Panc1 (cell line): Measurements from ENCODE around the gene PKD1L1. TPM values are rescaled to one million over a fixed set of nuclear protein-coding genes. Genes with fewer than 3 reads are reported as not detected.

Experiments used
- ATAC-seq: fragments of 200-7000 bp; cut with Tn5 transposase; 2 replicates; pipeline ENCODE4 v1.9.1; 2020; ENCODE audit warnings: mild to moderate bottlenecking, moderate library complexity
- BruUV-seq: library from RNA; stranded (reverse); fragments of 400-500 nt; replicated peaks from 2 replicates; lab custom pipeline; 2021; lab: Mats Ljungman, UMichigan
- CTCF ChIA-PET: fragments of 300-600 bp; sonication (Branson Sonifier 250); formaldehyde crosslinking; loops from one replicate; lab custom pipeline; 2022; ENCODE audit warnings: antibody characterized with exemption; lab: Charles Lee
- POLR2A ChIA-PET: fragments of 300-600 bp; sonication (Branson Sonifier 250); formaldehyde crosslinking; loops from one replicate; lab custom pipeline; 2022; ENCODE audit warnings: antibody characterized with exemption; lab: Charles Lee
- DNase-seq: peaks from one replicate; pipeline ENCODE4 v3.0.0-alpha.2; 2010; ENCODE audit warnings: low read depth, low spot score
- H3K27ac ChIP-seq: 2 replicates; pipeline ENCODE4 v1.5.1; 2011; ENCODE audit warnings: mild to moderate bottlenecking, low read length, inconsistent platforms
- H3K27me3 ChIP-seq: fragments of 200-500 bp; sonication (Bioruptor generic); 2 replicates; pipeline ENCODE4 v1.6.0; 2014; ENCODE audit warnings: low read length, inconsistent platforms; ENCODE audit not compliant: control insufficient read depth, insufficient read depth
- H3K36me3 ChIP-seq: fragments of 200-500 bp; sonication (Bioruptor generic); 2 replicates; pipeline ENCODE4 v1.5.1; 2014; ENCODE audit warnings: inconsistent platforms, mild to moderate bottlenecking, low read length, moderate library complexity; ENCODE audit not compliant: control insufficient read depth, insufficient read depth
- H3K4me1 ChIP-seq: 2 replicates; pipeline ENCODE4 v1.5.1; 2011; ENCODE audit warnings: inconsistent platforms, mild to moderate bottlenecking, low read length, moderate library complexity; ENCODE audit not compliant: control insufficient read depth, insufficient read depth
- H3K4me3 ChIP-seq, 2 experiments: 2 replicates each; pipeline ENCODE4 v1.5.1; 2011 to 2012; ENCODE audit warnings: low read depth in 2 of 2, low read length in 2 of 2, mild to moderate bottlenecking in 2 of 2, inconsistent platforms in 1 of 2, moderate library complexity in 1 of 2
- H3K9me3 ChIP-seq: fragments of 200-500 bp; sonication (Bioruptor generic); 2 replicates; pipeline ENCODE4 v1.5.1; 2014; ENCODE audit warnings: low read depth, mild to moderate bottlenecking, inconsistent platforms, low read length, moderate library complexity; ENCODE audit not compliant: control insufficient read depth, insufficient read depth
- POLR2AphosphoS5 ChIP-seq: IDR thresholded peaks from 2 replicates; pipeline ENCODE4 v1.6.1; 2012; ENCODE audit warnings: mild to moderate bottlenecking, low read depth, low read length, moderate library complexity
- REST ChIP-seq, 2 experiments: IDR thresholded peaks; 2 replicates each; pipeline ENCODE4 v1.6.1; 2011 to 2012; ENCODE audit warnings: low read depth in 2 of 2, control low read depth in 1 of 2, low read length in 1 of 2, mild to moderate bottlenecking in 1 of 2, moderate library complexity in 1 of 2; ENCODE audit not compliant: insufficient read depth in 1 of 2
- SIN3A ChIP-seq: IDR thresholded peaks from 2 replicates; pipeline ENCODE4 v1.6.1; 2012; ENCODE audit warnings: low read depth, mild to moderate bottlenecking, low read length, moderate library complexity, borderline replicate concordance; ENCODE audit not compliant: insufficient read depth
- TCF7L2 ChIP-seq: IDR thresholded peaks from 2 replicates; pipeline ENCODE4 v1.6.1; 2011; ENCODE audit warnings: mild to moderate bottlenecking, low read depth, low read length, inconsistent platforms
- in situ Hi-C: cut with HindIII; loops from 2 replicates; pipeline ENCODE4 v1.10.0; 2016; ENCODE audit warnings: low sequenced_read_pairs, low pct_unique_long_range_greater_than_20kb
- intact Hi-C: fragments of 100-400 bp; cut with micrococcal nuclease; formaldehyde crosslinking; loops from one replicate; pipeline ENCODE4 v1.10.0; 2022; ENCODE audit not compliant: unreplicated experiment
- total RNA-seq: library from RNA; stranded (reverse); gene quantifications from one replicate; pipeline ENCODE4 v1.2.1, GENCODE V29; 2021; ENCODE audit not compliant: unreplicated experiment
- TF ChIP-seq, protein P1 (sequence below): fragments of 450-650 bp; IDR thresholded peaks from 2 replicates; pipeline ENCODE4 v1.5.1; 2017; ENCODE audit warnings: mild to moderate bottlenecking

PKD1L1 gene
- total RNA-seq, 1 experiment from 2014 or later: 2.2 TPM

GRCh38 chr7:47833211-47833610 lies 115.1 kb downstream of the PKD1L1 start:
- in situ Hi-C loops: no loop called here
- Histone ChIP-seq H3K27ac (peak overlapping the region; percentile 8; the same call in 1 of the 2 replicates), H3K4me3 (no peak overlapping the region), H3K9me3 (no peaks in the 10 kb centered on the region), H3K36me3 (no peaks in the 10 kb centered on the region), H3K4me1 (peaks cover 5% of the 10 kb centered on the region), H3K27me3 (no peaks in the 10 kb centered on the region)
- intact Hi-C loops: no loop called here
- no TSS peak for BruUV-seq
- TF ChIP-seq, protein P1, sequence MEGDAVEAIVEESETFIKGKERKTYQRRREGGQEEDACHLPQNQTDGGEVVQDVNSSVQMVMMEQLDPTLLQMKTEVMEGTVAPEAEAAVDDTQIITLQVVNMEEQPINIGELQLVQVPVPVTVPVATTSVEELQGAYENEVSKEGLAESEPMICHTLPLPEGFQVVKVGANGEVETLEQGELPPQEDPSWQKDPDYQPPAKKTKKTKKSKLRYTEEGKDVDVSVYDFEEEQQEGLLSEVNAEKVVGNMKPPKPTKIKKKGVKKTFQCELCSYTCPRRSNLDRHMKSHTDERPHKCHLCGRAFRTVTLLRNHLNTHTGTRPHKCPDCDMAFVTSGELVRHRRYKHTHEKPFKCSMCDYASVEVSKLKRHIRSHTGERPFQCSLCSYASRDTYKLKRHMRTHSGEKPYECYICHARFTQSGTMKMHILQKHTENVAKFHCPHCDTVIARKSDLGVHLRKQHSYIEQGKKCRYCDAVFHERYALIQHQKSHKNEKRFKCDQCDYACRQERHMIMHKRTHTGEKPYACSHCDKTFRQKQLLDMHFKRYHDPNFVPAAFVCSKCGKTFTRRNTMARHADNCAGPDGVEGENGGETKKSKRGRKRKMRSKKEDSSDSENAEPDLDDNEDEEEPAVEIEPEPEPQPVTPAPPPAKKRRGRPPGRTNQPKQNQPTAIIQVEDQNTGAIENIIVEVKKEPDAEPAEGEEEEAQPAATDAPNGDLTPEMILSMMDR: no peak
- no peak for TF ChIP-seq SIN3A
- no peak for TF ChIP-seq TCF7L2
- TF ChIP-seq REST (IDR thresholded peaks at IDR 0.05; ENCODE audit: insufficient read depth in 1 of 2, low read depth in 2 of 2, low read length in 1 of 2): no peak
- TF ChIP-seq POLR2AphosphoS5: no peak
- DNase-seq (no peak), ATAC-seq (no peak)
- ChIA-PET CTCF (interaction anchor here (0.5 to 0.9 kb wide), 2 partner anchors 14 to 269 kb away, joined by 3 to 6 read pairs; no protein-coding TSS in a partner anchor), POLR2A (interaction anchor here (0.6 kb wide), 1 partner anchor 22 kb away, joined by 3 read pairs; no protein-coding TSS in a partner anchor)

- no peak overlapping the region for H3K4me3 ChIP-seq
- CTCF ChIA-PET: no interaction called here
- no peak for DNase-seq
- no peak for ATAC-seq
- H3K27ac ChIP-seq: peak overlapping the region; percentile 54; the same call in 1 of the 2 replicates
- no TSS peak for BruUV-seq
- in situ Hi-C loops: no loop called here
- POLR2A ChIA-PET: interaction anchor here (0.6 kb wide), 1 partner anchor 45 kb away, joined by 3 read pairs; no protein-coding TSS in a partner anchor
- H3K9me3 ChIP-seq: no peaks in the 10 kb centered on the region
- intact Hi-C loops: no loop called here
- no peaks in the 10 kb centered on the region for H3K27me3 ChIP-seq
- peaks cover 5% of the 10 kb centered on the region for H3K4me1 ChIP-seq
- TF ChIP-seq, protein P1: no peak
- TF ChIP-seq POLR2AphosphoS5 (no peak), REST (IDR thresholded peaks at IDR 0.05; ENCODE audit: insufficient read depth in 1 of 2, low read depth in 2 of 2, low read length in 1 of 2) (no peak), TCF7L2 (no peak), SIN3A (no peak)
- no peaks in the 10 kb centered on the region for H3K36me3 ChIP-seq
Observed at GRCh38 chr7:47832105-47832715, 116.1 kb downstream of the PKD1L1 start.
